ENCODE data around the gene C3orf33.
A peak's percentile ranks its signal among the peaks of the same experiment; 100 is the strongest.

Gene C3orf33

DNA sequence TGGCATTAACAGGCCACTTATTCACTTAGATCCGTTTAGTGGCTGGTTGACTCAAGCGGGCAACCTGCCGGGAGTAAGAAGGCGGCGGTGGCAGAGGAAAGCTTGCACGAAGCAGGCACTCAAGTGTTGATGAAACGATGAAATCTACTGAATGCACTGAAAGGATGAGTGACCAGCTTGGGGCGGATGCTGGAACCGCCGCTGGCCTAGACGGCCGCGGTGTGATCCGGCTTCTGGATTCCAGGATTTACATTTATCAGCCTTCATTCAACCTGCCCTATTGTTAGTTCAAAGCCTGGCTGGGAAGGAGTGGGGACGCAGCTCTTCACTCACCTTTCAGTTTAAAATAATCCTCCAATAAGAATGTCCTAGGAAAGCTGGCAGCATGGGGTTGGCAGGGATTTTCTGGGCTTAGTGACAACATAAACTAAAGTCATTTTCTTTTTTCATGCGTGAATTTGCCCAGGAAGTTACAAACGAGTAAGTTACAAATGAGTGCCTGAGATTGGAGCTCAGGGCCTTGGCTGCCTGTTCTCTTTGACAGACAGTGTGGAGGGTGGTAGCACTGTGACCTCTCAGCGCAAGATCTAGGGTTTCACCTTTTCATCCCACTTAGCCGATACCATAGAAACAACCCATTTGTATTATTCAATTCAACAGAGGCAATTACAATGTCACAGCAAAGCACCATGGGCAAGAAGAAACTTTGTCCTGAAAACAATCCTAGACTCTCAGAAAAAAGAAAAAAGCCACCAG, 60.1 kb downstream of the C3orf33 start:
- ATAC-seq (ENCODE audit: insufficient read depth, low read depth), result no peak
- peaks cover 18% of the 10 kb centered on the region for H3K4me1 ChIP-seq (ENCODE audit: insufficient read depth, low read length)
- H3K79me2 ChIP-seq (ENCODE audit: insufficient read depth, low read length), result no peaks in the 10 kb centered on the region
- H3K27me3 ChIP-seq (ENCODE audit: insufficient read depth, low read length, poor library complexity), result peaks cover 27% of the 10 kb centered on the region
- H3K36me3 ChIP-seq (ENCODE audit: insufficient read depth, low read length), result no peaks in the 10 kb centered on the region
- TF ChIP-seq, protein P1, sequence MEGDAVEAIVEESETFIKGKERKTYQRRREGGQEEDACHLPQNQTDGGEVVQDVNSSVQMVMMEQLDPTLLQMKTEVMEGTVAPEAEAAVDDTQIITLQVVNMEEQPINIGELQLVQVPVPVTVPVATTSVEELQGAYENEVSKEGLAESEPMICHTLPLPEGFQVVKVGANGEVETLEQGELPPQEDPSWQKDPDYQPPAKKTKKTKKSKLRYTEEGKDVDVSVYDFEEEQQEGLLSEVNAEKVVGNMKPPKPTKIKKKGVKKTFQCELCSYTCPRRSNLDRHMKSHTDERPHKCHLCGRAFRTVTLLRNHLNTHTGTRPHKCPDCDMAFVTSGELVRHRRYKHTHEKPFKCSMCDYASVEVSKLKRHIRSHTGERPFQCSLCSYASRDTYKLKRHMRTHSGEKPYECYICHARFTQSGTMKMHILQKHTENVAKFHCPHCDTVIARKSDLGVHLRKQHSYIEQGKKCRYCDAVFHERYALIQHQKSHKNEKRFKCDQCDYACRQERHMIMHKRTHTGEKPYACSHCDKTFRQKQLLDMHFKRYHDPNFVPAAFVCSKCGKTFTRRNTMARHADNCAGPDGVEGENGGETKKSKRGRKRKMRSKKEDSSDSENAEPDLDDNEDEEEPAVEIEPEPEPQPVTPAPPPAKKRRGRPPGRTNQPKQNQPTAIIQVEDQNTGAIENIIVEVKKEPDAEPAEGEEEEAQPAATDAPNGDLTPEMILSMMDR (IDR thresholded peaks at IDR 0.05; ENCODE audit: borderline replicate concordance, extremely low read depth, low read length, poor library complexity, severe bottlenecking), result no peak
- TF ChIP-seq EZH2 (IDR thresholded peaks at IDR 0.05; ENCODE audit: borderline replicate concordance, low read depth, low read length, severe bottlenecking), result no peak
- no peak overlapping the region for H3K9ac ChIP-seq (ENCODE audit: low read depth, low read length)
- no peaks in the 10 kb centered on the region for H3K9me3 ChIP-seq (ENCODE audit: insufficient read depth, low read length, severe bottlenecking)
- no peak overlapping the region for H2AFZ ChIP-seq (ENCODE audit: low read depth, low read length)
- H4K20me1 ChIP-seq (ENCODE audit: insufficient read depth, low read length), result no peaks in the 10 kb centered on the region
- H3K4me2 ChIP-seq (ENCODE audit: insufficient read depth, low read length), result no peak overlapping the region
- no peak overlapping the region for H3K4me3 ChIP-seq (ENCODE audit: low read depth in 1 of 2, low read length in 2 of 2)
- H3K27ac ChIP-seq (ENCODE audit: low read length), result no peak overlapping the region
- DNase-seq, result no peak

DNA sequence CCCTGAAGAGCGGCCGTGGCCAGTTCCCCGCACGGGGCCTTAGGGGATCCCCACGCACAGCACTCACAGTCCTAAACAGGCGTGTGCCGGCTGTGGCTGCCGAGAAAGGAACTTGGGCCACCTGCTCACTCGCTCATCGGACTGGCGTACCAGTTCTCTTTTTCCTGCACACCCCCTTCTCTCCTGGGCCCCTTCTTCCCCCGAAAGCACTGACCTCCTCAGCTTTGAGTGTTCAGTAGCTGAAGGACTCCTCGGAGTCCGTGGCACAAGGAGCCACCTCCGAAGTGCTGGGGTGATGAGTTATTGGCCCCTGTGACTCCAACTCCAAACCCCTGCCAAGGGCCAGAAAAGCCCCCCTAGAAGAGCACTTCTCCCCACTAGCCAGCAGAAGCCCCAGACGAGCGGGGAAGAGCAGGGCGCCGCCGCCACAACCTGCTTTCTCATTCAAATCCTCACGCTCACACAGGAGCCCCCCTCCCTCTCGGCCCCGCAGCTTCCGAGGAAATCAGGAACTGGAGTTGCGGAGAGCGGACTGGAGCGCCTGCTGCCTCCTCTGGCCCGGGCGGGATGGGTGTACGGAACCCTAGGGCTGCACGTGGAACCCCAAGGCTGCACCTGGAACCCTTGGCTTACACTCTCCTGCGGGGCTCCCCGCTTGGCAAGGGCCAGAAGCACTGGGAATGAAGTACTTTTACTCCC, 61.3 kb downstream of the C3orf33 start, which contains the start of gene PLCH1:
Gene PLCH1 (minus strand): TSS at position 446 of the 699 bp plus-strand sequence. CDS start 40,847 bp downstream, outside the sequence.
- Histone ChIP-seq H3K9me3 (ENCODE audit: insufficient read depth, low read length, severe bottlenecking) (no peaks in the 10 kb centered on the region), H3K27ac (ENCODE audit: low read length) (peak within 1 kb of the TSS; percentile 43; the same call in 1 of the 2 replicates), H3K9ac (ENCODE audit: low read depth, low read length) (peak within 1 kb of the TSS; percentile 63), H2AFZ (ENCODE audit: low read depth, low read length) (peak within 1 kb of the TSS; percentile 96), H3K36me3 (ENCODE audit: insufficient read depth, low read length) (no peaks in the 10 kb centered on the region), H3K4me1 (ENCODE audit: insufficient read depth, low read length) (peaks cover 18% of the 10 kb centered on the region), H3K4me3 (ENCODE audit: low read depth in 1 of 2, low read length in 2 of 2) (peak within 1 kb of the TSS; percentile 48 to 78; a peak in 3 of 4 replicates), H4K20me1 (ENCODE audit: insufficient read depth, low read length) (no peaks in the 10 kb centered on the region), H3K4me2 (ENCODE audit: insufficient read depth, low read length) (peak within 1 kb of the TSS; percentile 99), H3K27me3 (ENCODE audit: insufficient read depth, low read length, poor library complexity) (peaks cover 27% of the 10 kb centered on the region), H3K79me2 (ENCODE audit: insufficient read depth, low read length) (no peaks in the 10 kb centered on the region)
- DNase-seq (peak; percentile 53), ATAC-seq (ENCODE audit: insufficient read depth, low read depth) (peak; percentile 67)
- TF ChIP-seq EZH2 (IDR thresholded peaks at IDR 0.05; ENCODE audit: borderline replicate concordance, low read depth, low read length, severe bottlenecking), result no peak
- TF ChIP-seq, protein P1 (IDR thresholded peaks at IDR 0.05; ENCODE audit: borderline replicate concordance, extremely low read depth, low read length, poor library complexity, severe bottlenecking), result no peak

DNA sequence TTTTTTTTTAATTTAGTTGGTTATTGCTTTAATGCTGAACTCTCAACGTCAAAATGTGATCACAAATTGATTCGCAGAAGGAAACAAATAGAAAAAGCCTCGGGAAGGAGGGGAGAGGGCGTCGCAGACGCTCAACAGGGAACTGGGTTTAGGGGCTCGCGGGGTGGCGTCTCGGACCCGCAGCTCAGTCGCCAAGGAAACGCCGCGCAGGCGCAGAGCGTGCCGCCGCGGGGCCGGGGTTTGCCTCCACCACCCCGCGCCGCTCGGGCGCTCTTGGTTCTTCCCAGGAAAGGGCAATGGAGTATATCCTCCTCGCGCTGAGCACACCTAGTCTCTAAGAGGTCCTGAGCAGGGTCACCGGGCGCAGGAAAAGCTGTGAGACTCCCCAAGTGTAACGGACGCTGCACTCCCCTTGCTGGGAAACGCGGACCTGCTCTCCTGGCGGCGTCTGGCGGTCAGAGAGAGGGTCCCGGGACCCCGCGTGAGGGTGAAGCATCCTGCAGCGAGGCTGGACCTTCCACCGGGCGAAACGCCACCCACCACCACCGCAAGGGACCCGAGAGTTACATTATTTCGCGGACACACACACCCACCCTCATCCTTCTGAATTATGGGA, 62.0 kb downstream of the C3orf33 start:
- Histone ChIP-seq H3K9me3 (ENCODE audit: insufficient read depth, low read length, severe bottlenecking) (no peaks in the 10 kb centered on the region), H3K79me2 (ENCODE audit: insufficient read depth, low read length) (no peaks in the 10 kb centered on the region), H4K20me1 (ENCODE audit: insufficient read depth, low read length) (no peaks in the 10 kb centered on the region), H3K4me1 (ENCODE audit: insufficient read depth, low read length) (peaks cover 18% of the 10 kb centered on the region), H2AFZ (ENCODE audit: low read depth, low read length) (peak overlapping the region; percentile 96), H3K27me3 (ENCODE audit: insufficient read depth, low read length, poor library complexity) (peaks cover 27% of the 10 kb centered on the region), H3K4me3 (ENCODE audit: low read depth in 1 of 2, low read length in 2 of 2) (peak overlapping the region; percentile 48 to 78; a peak in 3 of 4 replicates), H3K36me3 (ENCODE audit: insufficient read depth, low read length) (no peaks in the 10 kb centered on the region), H3K9ac (ENCODE audit: low read depth, low read length) (peak overlapping the region; percentile 63), H3K4me2 (ENCODE audit: insufficient read depth, low read length) (peak overlapping the region; percentile 99), H3K27ac (ENCODE audit: low read length) (peak overlapping the region; percentile 43; the same call in 1 of the 2 replicates)
- TF ChIP-seq, protein P1 (IDR thresholded peaks at IDR 0.05; ENCODE audit: borderline replicate concordance, extremely low read depth, low read length, poor library complexity, severe bottlenecking), result no peak
- peak; percentile 69 for TF ChIP-seq EZH2 (IDR thresholded peaks at IDR 0.05; ENCODE audit: borderline replicate concordance, low read depth, low read length, severe bottlenecking)
- peak; percentile 69 for DNase-seq
- ATAC-seq (ENCODE audit: insufficient read depth, low read depth), result peak; percentile 79

All from DND-41 (cell line).